Measurements from ENCODE around the gene FRAT1. TPM values are rescaled to one million over a fixed set of nuclear protein-coding genes. Genes with fewer than 3 reads are reported as not detected.
A peak's percentile ranks its signal among the peaks of the same experiment; 100 is the strongest.
"Not testable (repeated sequence)": the region's sequence is repeated elsewhere in the genome, so short reads cannot be mapped to it uniquely, and the experiment has no call there.

Gene FRAT1
- total RNA-seq, 1 experiment from 2014 or later: 2.3 TPM

DNA sequence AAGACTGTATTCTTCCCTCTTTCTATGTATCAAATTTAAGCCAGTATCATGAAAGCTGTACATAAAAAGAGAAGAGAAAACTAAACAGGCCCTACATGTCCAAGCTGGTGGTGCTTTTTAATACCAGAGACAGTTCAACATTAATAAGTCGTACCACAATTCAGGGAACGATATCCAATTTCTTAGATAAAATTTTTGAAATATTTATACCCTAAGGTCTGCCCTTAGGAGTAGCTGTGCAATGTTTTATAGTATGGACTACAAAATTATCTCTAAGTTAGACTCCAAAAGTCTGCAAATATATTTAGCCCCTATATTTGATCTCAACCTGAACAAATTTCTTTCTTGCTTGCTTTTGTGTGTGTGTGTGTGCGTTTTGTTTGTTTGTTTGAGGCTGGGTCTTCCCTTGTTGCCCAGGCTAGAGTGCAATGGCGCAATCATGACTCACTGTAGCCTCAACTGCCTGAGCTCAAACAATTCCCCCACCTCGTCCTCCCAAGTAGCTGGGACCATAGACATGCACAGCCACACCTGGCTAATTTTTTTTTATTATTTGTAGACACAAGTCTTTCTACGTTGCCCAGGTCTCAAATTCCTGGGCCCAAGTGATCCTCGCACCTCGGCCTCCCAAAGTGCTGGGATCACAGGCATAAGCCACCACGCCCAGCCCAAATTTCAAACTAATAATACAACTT is 39.8 kb upstream of the FRAT1 start:
- Mint-ChIP-seq H3K4me1 (ENCODE audit: low read depth, unreplicated experiment) (no peaks in the 10 kb centered on the region), H3K27me3 (ENCODE audit: insufficient read depth, unreplicated experiment) (no peaks in the 10 kb centered on the region), H3K36me3 (ENCODE audit: insufficient read depth, unreplicated experiment) (no peaks in the 10 kb centered on the region), H3K4me3 (ENCODE audit: unreplicated experiment) (no peak overlapping the region), H3K27ac (ENCODE audit: unreplicated experiment) (no peak overlapping the region), H3K9me3 (ENCODE audit: unreplicated experiment) (no peaks in the 10 kb centered on the region)
- Histone ChIP-seq H3K4me3 (ENCODE audit: low read depth, low read length) (no peak overlapping the region), H3K4me1 (0 out of 2 replicates have a peak, but pooled peaks cover 4% of the 10 kb centered on the region), H3K9me3 (no peaks in the 10 kb centered on the region), H3K27me3 (replicated peaks; ENCODE audit: control insufficient read depth, insufficient read depth, low read length) (no peaks in the 10 kb centered on the region), H3K36me3 (ENCODE audit: control insufficient read depth, insufficient read depth, low read length) (no peaks in the 10 kb centered on the region)
- no peak for DNase-seq
- ChIA-PET CTCF (interaction anchor here (0.8 to 2.1 kb wide), 10 partner anchors 9 to 83 kb away, joined by 3 to 16 read pairs (median 4); partner anchors contain the start of gene ARHGAP19), POLR2A (interaction anchor here (0.6 kb wide), 1 partner anchor 139 kb away, joined by 3 read pairs; no protein-coding TSS in a partner anchor)
- no TSS peak for BruUV-seq (replicated peaks)
- TF ChIP-seq, protein P1, sequence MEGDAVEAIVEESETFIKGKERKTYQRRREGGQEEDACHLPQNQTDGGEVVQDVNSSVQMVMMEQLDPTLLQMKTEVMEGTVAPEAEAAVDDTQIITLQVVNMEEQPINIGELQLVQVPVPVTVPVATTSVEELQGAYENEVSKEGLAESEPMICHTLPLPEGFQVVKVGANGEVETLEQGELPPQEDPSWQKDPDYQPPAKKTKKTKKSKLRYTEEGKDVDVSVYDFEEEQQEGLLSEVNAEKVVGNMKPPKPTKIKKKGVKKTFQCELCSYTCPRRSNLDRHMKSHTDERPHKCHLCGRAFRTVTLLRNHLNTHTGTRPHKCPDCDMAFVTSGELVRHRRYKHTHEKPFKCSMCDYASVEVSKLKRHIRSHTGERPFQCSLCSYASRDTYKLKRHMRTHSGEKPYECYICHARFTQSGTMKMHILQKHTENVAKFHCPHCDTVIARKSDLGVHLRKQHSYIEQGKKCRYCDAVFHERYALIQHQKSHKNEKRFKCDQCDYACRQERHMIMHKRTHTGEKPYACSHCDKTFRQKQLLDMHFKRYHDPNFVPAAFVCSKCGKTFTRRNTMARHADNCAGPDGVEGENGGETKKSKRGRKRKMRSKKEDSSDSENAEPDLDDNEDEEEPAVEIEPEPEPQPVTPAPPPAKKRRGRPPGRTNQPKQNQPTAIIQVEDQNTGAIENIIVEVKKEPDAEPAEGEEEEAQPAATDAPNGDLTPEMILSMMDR (IDR thresholded peaks at IDR 0.05; ENCODE audit: insufficient read depth in 1 of 2, low read depth in 1 of 2, low read length in 1 of 2, severe bottlenecking in 1 of 2, unreplicated experiment in 1 of 2): no peak
- intact Hi-C loops (cut with micrococcal nuclease; ENCODE audit: unreplicated experiment): loop anchor here (2.0 kb wide), 2 partner anchors 54 to 76 kb away; no protein-coding TSS in a partner anchor

DNA sequence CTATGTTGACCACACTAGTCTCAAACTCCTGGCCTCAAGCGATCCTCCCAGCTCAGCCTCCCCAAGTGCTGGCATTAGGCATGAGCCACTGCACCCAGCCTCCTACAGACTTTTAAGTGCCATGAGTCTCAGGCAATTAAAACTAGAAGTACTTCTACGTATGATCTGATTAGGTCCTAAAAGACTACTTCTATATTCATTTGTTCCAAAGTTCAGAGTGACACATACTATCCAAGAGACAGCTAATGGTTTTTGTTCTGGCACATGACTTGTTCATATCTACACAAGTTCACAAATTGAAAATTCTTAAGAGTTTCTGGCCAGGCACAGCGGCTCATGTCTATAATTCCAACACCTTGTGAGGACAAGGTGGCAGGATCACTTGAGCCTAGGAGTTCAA is 38.3 kb upstream of the FRAT1 start:
- Histone ChIP-seq H3K4me1 (0 out of 2 replicates have a peak, but pooled peaks cover 4% of the 10 kb centered on the region), H3K36me3 (ENCODE audit: control insufficient read depth, insufficient read depth, low read length) (no peaks in the 10 kb centered on the region), H3K4me3 (ENCODE audit: low read depth, low read length) (no peak overlapping the region), H3K27me3 (replicated peaks; ENCODE audit: control insufficient read depth, insufficient read depth, low read length) (no peaks in the 10 kb centered on the region), H3K9me3 (no peaks in the 10 kb centered on the region)
- no peak overlapping the region for H3K4me3 Mint-ChIP-seq (ENCODE audit: unreplicated experiment)
- TF ChIP-seq, protein P1 (IDR thresholded peaks at IDR 0.05; ENCODE audit: insufficient read depth in 1 of 2, low read depth in 1 of 2, low read length in 1 of 2, severe bottlenecking in 1 of 2, unreplicated experiment in 1 of 2): no peak
- no peaks in the 10 kb centered on the region for H3K27me3 Mint-ChIP-seq (ENCODE audit: insufficient read depth, unreplicated experiment)
- DNase-seq: no peak
- no peaks in the 10 kb centered on the region for H3K36me3 Mint-ChIP-seq (ENCODE audit: insufficient read depth, unreplicated experiment)
- BruUV-seq (replicated peaks): no TSS peak
- intact Hi-C loops (cut with micrococcal nuclease; ENCODE audit: unreplicated experiment): no loop called here
- H3K9me3 Mint-ChIP-seq (ENCODE audit: unreplicated experiment): no peaks in the 10 kb centered on the region
- no peak overlapping the region for H3K27ac Mint-ChIP-seq (ENCODE audit: unreplicated experiment)
- ChIA-PET CTCF (interaction anchor here (0.6 kb wide), 1 partner anchor 249 kb away, joined by 3 read pairs; no protein-coding TSS in a partner anchor), POLR2A (interaction anchor here (0.7 kb wide), 1 partner anchor 21 kb away, joined by 4 read pairs; no protein-coding TSS in a partner anchor)
- no peaks in the 10 kb centered on the region for H3K4me1 Mint-ChIP-seq (ENCODE audit: low read depth, unreplicated experiment)

DNA sequence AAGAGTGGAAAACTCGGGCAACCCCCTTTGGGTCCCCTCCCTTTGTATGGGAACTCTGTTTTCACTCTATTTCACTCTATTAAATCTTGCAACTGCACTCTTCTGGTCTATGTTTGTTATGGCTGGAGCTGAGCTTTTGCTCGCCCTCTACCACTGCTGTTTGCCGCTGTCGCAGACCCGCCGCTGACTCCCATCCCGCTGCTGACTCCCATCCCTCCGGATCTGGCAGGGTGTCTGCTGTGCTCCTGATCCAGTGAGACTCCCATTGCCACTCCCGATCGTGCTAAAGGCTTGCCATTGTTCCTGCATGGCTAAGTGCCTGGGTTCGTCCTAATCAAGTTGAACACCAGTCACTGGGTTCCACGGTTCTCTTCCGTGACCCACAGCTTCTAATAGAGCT is 29.0 kb upstream of the FRAT1 start:
- H3K4me3 Mint-ChIP-seq (ENCODE audit: unreplicated experiment); H3K9me3 Mint-ChIP-seq (ENCODE audit: unreplicated experiment); POLR2A ChIA-PET; BruUV-seq (replicated peaks); H3K4me1 ChIP-seq; CTCF ChIA-PET; H3K36me3 ChIP-seq (ENCODE audit: control insufficient read depth, insufficient read depth, low read length); H3K27me3 ChIP-seq (replicated peaks; ENCODE audit: control insufficient read depth, insufficient read depth, low read length); H3K4me1 Mint-ChIP-seq (ENCODE audit: low read depth, unreplicated experiment); H3K27ac Mint-ChIP-seq (ENCODE audit: unreplicated experiment); H3K36me3 Mint-ChIP-seq (ENCODE audit: insufficient read depth, unreplicated experiment); H3K9me3 ChIP-seq; intact Hi-C loops (cut with micrococcal nuclease; ENCODE audit: unreplicated experiment); DNase-seq; H3K27me3 Mint-ChIP-seq (ENCODE audit: insufficient read depth, unreplicated experiment); H3K4me3 ChIP-seq (ENCODE audit: low read depth, low read length): not testable (repeated sequence)

DNA sequence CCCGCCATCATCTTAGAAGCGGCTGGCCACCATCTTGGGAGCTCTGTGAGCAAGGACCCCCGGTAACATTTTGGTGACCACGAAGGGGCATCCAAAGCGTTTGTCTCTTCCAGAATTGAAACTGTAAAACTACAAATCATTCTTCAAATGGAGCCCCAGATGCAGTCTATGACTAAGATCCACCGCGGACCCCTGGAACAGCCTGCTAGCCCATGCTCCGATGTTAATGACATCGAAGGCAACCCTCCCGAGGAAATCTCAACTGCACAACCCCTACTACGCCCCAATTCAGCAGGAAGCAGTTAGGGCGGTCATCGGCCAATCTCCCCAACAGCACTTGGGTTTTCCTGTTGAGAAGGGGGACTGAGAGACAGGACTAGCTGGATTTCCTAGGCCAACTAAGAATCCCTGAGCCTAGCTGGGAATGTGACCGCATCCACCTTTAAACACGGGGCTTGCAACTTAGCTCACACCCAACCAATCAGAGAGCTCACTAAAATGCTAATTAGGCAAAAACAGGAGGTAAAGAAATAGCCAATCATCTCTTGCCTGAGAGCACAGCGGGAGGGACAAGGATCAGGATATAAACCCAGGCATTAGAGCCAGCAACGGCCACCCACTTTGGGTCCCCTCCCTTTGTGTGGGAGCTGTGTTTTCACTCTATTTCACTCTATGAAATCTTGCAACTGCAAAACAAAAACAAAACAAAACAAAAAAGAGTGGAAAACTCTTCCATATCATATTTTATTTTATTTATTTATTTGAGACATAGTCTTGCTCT is 28.3 kb upstream of the FRAT1 start:
- H3K9me3 ChIP-seq; H3K36me3 ChIP-seq (ENCODE audit: control insufficient read depth, insufficient read depth, low read length); H3K27me3 Mint-ChIP-seq (ENCODE audit: insufficient read depth, unreplicated experiment); H3K4me1 ChIP-seq; H3K27me3 ChIP-seq (replicated peaks; ENCODE audit: control insufficient read depth, insufficient read depth, low read length); H3K36me3 Mint-ChIP-seq (ENCODE audit: insufficient read depth, unreplicated experiment); H3K9me3 Mint-ChIP-seq (ENCODE audit: unreplicated experiment); BruUV-seq (replicated peaks); intact Hi-C loops (cut with micrococcal nuclease; ENCODE audit: unreplicated experiment); DNase-seq; POLR2A ChIA-PET; H3K4me1 Mint-ChIP-seq (ENCODE audit: low read depth, unreplicated experiment): not testable (repeated sequence)
- CTCF ChIA-PET: interaction anchor here (2.5 kb wide), 1 partner anchor 12 kb away, joined by 14 read pairs; no protein-coding TSS in a partner anchor
- H3K4me3 ChIP-seq (ENCODE audit: low read depth, low read length): peak overlapping the region; percentile 97
- H3K27ac Mint-ChIP-seq (ENCODE audit: unreplicated experiment): peak overlapping the region; percentile 91
- peak overlapping the region; percentile 94 for H3K4me3 Mint-ChIP-seq (ENCODE audit: unreplicated experiment)

Measured in Caco-2 (cell line).